Endothelial cell of umbilical vein (primary cell): ENCODE data around the gene S100A4.

ENCODE experiments used
- EZH2 ChIP-seq: IDR thresholded peaks from 2 replicates; pipeline ENCODE4 v1.6.1; 2012; ENCODE audit warnings: borderline replicate concordance, low read depth, mild to moderate bottlenecking, moderate library complexity, low read length, inconsistent platforms; ENCODE audit not compliant: severe bottlenecking
- GATA2 ChIP-seq: IDR thresholded peaks from 2 replicates; pipeline ENCODE4 v1.7.0; 2011; ENCODE audit warnings: low read depth, mild to moderate bottlenecking, moderate library complexity, mixed read lengths, low read length; ENCODE audit not compliant: insufficient read length, insufficient read depth
- JUN ChIP-seq: IDR thresholded peaks from 2 replicates; pipeline ENCODE4 v1.6.1; 2011; ENCODE audit warnings: borderline replicate concordance, low read depth; ENCODE audit not compliant: insufficient read length, insufficient read depth
- MYC ChIP-seq: IDR thresholded peaks from one replicate; pipeline ENCODE4 v1.6.1; 2011; ENCODE audit warnings: mild to moderate bottlenecking, low read depth, low read length
- POLR2A ChIP-seq: IDR thresholded peaks from 2 replicates; pipeline ENCODE4 v1.6.1; 2012; ENCODE audit warnings: low read depth, mild to moderate bottlenecking, control low read depth, low read length
- POLR2AphosphoS5 ChIP-seq: IDR thresholded peaks from 2 replicates; pipeline ENCODE4 v1.6.1; 2012; ENCODE audit warnings: low read depth, mild to moderate bottlenecking, control low read depth, low read length, moderate library complexity; ENCODE audit not compliant: insufficient read depth
- TF ChIP-seq, protein P1 (sequence below), 2 donors: IDR thresholded peaks; 1 replicate in 1 of 2; 2 replicates in 1 of 2; pipeline ENCODE4 v1.5.1; 2011; ENCODE audit warnings: low read length in 2 of 2, mild to moderate bottlenecking in 2 of 2, moderate library complexity in 2 of 2, control low read depth in 1 of 2, inconsistent platforms in 1 of 2, low read depth in 1 of 2; ENCODE audit not compliant: insufficient read depth in 1 of 2; ENCODE audit errors: extremely low read depth in 1 of 2
- TF ChIP-seq, protein P2 (sequence below): IDR thresholded peaks from 2 replicates; pipeline ENCODE4 v1.6.1; 2011; ENCODE audit not compliant: insufficient read depth, insufficient read length

- TF ChIP-seq, protein P1, sequence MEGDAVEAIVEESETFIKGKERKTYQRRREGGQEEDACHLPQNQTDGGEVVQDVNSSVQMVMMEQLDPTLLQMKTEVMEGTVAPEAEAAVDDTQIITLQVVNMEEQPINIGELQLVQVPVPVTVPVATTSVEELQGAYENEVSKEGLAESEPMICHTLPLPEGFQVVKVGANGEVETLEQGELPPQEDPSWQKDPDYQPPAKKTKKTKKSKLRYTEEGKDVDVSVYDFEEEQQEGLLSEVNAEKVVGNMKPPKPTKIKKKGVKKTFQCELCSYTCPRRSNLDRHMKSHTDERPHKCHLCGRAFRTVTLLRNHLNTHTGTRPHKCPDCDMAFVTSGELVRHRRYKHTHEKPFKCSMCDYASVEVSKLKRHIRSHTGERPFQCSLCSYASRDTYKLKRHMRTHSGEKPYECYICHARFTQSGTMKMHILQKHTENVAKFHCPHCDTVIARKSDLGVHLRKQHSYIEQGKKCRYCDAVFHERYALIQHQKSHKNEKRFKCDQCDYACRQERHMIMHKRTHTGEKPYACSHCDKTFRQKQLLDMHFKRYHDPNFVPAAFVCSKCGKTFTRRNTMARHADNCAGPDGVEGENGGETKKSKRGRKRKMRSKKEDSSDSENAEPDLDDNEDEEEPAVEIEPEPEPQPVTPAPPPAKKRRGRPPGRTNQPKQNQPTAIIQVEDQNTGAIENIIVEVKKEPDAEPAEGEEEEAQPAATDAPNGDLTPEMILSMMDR (IDR thresholded peaks at IDR 0.05; ENCODE audit: extremely low read depth in 1 of 2, insufficient read depth in 1 of 2, low read depth in 1 of 2, low read length in 2 of 2) = no peak
- TF ChIP-seq EZH2 (no peak), POLR2AphosphoS5 (no peak), POLR2A (no peak), GATA2 (no peak), JUN (no peak), MYC (no peak)
- TF ChIP-seq, protein P2, sequence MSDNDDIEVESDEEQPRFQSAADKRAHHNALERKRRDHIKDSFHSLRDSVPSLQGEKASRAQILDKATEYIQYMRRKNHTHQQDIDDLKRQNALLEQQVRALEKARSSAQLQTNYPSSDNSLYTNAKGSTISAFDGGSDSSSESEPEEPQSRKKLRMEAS = no peak
These were observed 39.2 kb downstream of the S100A4 start for GRCh38 chr1:153506386-153506785.
